GDM1 (cell line): ENCODE results near the gene USP1.
A peak's percentile ranks its signal among the peaks of the same experiment; 100 is the strongest.

Source experiments
- DNase-seq: peaks from one replicate; lab custom pipeline; 2025; lab: John Stamatoyannopoulos, UW

USP1 gene

GRCh38 chr1:62436466-62437272, at the start of gene USP1:
TSS of gene USP1 (plus strand) at chr1:62437049. CDS start at chr1:62439868, 2,819 bp downstream.
- peak; percentile 99 for DNase-seq

GRCh38 chr1:62389531-62389930, 47.3 kb upstream of the USP1 start:
- DNase-seq, result no peak

GRCh38 chr1:62390071-62390470, 46.8 kb upstream of the USP1 start:
- DNase-seq, result no peak

GRCh38 chr1:62391369-62391971, 45.4 kb upstream of the USP1 start:
- peak; percentile 3 for DNase-seq

- DNase-seq, result no peak
These were observed 43.9 kb upstream of the USP1 start for GRCh38 chr1:62392951-62393350.

- DNase-seq, result no peak
These were observed 42.2 kb upstream of the USP1 start for GRCh38 chr1:62394646-62395045.

GRCh38 chr1:62395291-62395690, 41.6 kb upstream of the USP1 start:
- DNase-seq, result no peak

- no peak for DNase-seq
These were observed 40.0 kb upstream of the USP1 start for GRCh38 chr1:62396871-62397270.

GRCh38 chr1:62397301-62397700, 39.5 kb upstream of the USP1 start:
- DNase-seq, result no peak

GRCh38 chr1:62398377-62398776, 38.5 kb upstream of the USP1 start:
- DNase-seq, result no peak

- DNase-seq, result no peak
These were observed 35.7 kb upstream of the USP1 start for GRCh38 chr1:62401034-62401760.

- no peak for DNase-seq
These were observed 31.6 kb upstream of the USP1 start for GRCh38 chr1:62405247-62405646.

GRCh38 chr1:62406576-62406975, 30.3 kb upstream of the USP1 start:
- DNase-seq, result no peak

- peak; percentile 5 for DNase-seq
These were observed 29.3 kb upstream of the USP1 start for GRCh38 chr1:62407398-62408009.

GRCh38 chr1:62415687-62416086, 21.2 kb upstream of the USP1 start:
- DNase-seq, result no peak

GRCh38 chr1:62417351-62417999, 19.4 kb upstream of the USP1 start:
- DNase-seq, result no peak

- DNase-seq, result no peak
These were observed 16.6 kb upstream of the USP1 start for GRCh38 chr1:62420214-62420613.

GRCh38 chr1:62423580-62424242, 13.1 kb upstream of the USP1 start:
- no peak for DNase-seq

- no peak for DNase-seq
These were observed 12.4 kb upstream of the USP1 start for GRCh38 chr1:62424411-62424810.

- DNase-seq, result no peak
These were observed 11.8 kb upstream of the USP1 start for GRCh38 chr1:62425041-62425440.

GRCh38 chr1:62426237-62426636, 10.6 kb upstream of the USP1 start:
- DNase-seq, result peak; percentile 25
